HG02852 (cell line): ENCODE measurements around the gene LYRM9.
"Not testable (repeated sequence)": the region's sequence is repeated elsewhere in the genome, so short reads cannot be mapped to it uniquely, and the experiment has no call there.

Experiments used
- ATAC-seq: cut with Tn5 transposase; IDR thresholded peaks from one replicate; pipeline ENCODE4 v1.9.1; 2021; ENCODE audit warnings: mild to moderate bottlenecking, moderate library complexity; ENCODE audit not compliant: unreplicated experiment

LYRM9 gene

DNA sequence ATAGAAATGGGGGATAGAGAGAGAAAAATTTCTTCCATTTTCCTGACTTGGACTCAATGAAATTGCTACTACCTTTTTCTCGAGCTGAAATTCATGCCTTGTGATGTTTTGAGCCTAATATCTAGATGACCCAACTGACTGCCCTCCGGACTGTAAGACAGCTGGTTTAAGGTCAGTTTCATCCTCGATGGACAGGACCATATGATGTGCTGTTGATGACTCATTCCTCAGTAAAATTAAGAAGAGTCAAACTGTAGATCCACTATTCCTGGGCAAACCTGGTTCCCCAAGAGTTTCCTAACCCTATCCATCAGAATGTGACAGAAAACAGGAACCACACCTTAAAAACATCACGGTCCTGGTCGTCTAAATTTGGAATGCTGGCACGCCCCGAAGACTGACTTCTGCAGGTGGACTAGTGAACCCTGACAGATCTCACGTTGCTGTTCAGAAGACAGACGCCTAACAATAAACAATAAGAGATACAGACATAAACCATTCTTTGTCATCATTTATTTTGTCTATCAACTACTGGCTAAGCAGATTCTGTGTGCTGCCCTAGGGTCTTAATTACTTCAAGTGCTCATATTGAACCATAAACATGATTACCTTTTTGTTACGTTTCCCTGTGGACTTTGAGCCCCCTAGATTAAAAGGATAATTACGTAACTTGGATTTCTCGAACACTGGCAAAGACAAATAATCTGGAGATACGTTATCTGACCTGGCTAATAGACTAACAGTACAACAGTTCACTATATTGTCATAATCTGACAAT, 47.7 kb downstream of the LYRM9 start:
- no peak for ATAC-seq

DNA sequence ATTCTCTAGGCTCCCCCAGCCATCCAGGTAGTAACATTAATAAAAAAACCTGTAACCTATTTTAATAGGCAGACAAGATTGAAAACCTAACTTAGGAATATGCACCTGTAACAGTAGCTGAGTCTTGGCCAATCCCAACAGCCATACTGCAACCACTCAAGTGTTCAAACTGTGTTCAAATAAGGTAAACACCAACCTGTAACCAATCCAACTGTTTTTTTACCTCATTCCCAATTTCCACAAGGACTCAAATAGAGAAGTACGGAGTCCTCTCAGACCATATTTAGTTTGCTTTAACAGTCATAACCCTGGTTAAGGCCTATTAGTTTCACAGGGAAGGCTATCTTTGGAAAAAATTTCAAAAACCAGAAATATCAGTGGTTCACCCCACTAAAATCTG, 52.5 kb downstream of the LYRM9 start:
- ATAC-seq: no peak

DNA sequence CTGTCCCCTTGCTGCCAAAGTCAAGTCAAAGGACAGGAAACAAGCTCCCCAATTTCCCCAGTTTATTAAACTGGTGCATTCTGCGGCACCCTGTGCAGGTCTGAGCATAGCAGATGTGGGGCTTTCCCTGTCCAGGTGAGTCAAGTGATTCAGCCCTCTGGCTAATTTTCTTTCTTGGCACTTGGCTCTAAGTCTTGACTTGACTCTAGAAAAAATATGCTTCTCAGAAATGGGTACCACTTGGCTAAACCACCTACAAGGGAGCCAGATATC, 52.8 kb downstream of the LYRM9 start:
- not testable (repeated sequence) for ATAC-seq

DNA sequence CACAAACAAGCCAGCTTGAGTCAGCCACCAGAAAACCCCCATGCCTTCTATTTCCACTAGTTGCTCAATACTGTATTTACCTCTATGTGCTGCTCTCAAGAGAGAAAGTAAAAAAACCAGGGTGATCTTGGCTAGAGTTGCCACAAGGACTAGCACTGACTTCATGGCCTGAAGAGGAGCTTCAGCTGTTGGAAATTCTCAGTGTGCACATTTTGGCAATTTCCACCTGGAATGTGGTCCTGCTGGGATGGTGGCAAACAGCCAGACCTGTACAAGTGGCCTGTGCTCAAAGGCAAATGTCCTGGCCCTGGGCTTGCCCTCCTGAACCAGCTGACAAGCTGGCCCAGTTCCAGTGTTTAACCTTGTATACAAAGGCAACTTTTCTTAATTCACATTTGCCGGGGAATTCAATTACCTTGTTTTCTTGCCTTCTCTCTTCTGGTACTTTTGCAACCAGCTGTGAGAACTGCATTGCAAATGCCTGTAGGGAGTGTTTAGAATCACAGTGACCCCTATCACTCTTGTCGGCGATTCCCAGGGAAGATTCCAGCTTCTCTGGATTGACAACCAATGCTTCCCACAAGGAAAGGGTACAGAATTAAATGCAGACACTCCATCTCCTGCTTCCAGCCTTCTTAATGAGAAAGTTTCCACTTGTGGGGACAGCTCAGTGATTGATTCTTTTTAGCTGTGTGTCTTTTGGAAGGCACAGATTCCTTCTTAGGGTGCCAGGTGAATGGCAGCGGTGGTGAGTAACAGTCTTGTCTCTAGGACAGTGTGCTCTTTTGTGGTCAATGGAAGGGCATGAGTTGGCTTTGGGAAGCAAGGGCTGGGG, 53.4 kb downstream of the LYRM9 start:
- not testable (repeated sequence) for ATAC-seq

DNA sequence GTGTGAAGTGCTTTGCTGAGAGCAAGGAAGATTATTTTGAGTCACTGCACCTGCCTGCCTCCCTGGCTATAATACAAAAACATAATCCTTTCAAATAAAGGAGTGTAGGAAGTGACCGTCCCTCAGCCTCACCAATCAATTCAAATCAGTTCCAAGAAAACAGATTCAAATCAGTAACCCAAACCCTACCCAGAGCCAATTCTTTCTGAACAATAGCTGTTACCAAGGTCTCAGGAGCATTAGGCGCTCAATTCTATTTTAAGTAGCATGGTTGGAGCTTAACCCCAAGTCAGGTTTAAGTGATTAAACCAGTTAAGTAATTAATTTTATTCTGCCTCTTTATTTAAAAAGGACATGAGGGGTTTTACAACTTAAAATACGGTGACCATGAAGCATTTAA, 54.6 kb downstream of the LYRM9 start:
- ATAC-seq: not testable (repeated sequence)

DNA sequence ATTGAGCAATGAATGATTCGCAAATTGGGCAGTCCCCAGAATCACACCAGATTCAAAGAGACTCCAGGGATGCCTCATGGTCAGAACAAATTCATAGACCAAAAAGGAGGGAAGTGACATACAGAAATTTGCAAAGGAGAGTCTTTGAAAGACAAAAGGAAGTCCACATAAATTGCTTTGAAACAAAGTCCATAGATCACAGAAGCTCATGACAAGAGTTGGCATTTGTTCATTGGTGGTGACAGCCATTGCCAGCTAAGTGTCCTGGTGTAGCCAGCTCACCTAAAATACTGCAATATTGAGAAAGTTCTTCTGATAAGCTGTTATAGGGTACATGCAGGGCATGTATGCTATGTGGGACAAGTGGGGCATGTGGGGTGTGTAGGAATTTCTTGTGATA, 55.4 kb downstream of the LYRM9 start:
- not testable (repeated sequence) for ATAC-seq

DNA sequence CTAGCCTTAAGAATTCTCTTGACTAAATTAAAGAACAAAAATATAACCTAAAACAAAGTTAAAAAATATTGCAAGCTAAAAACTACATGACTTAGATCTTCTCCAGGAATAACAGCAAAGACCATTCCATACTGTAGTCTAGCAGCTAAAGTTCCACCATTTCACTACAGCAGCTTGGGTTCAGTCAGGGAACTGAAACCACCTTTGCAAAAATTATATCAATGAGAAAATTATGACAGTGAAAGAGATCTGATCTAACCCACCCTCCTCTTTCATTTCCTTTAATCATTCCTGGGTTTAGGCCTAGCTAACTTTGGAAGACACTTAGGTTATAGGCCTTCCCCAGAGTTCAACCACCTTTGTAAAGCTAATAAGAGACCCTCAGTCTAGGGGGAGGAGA, 56.5 kb downstream of the LYRM9 start:
- ATAC-seq: no peak

DNA sequence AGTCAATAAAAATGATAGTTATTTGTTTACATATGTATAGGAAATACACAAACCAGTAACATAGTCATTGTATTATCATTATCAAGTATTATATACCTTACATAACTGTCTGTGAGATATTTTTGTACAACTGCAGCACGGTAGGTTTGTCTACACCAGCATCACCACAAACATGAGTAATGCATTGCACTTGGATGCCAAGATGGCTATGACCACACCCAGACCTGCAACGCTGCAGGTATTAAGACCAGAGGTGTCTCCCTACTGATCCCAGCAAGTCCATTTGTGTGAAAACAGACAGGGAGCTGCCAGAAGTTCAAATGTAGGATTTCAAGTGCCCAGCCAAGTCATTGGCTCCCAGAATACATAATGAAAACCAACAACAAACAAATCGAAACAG, 58.6 kb downstream of the LYRM9 start:
- no peak for ATAC-seq

DNA sequence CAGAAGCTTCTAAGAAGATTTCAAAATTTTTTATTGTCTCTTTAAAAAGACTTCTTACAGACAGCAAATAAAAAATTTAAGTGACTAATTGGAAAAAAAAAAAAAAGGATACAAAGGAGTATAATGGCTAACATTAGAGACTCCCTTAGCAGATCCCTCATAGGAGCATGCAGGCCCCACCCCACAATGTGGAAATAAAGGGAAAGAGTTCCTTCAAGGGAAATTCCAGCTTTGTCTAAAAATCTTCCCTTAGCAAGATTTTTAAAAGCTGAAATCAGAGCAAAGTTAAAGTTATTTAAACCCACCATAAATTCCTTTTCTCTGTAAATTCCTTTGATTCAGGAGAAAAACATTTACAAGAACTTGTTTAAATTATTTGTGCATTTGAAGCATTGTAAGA, 60.3 kb downstream of the LYRM9 start:
- ATAC-seq: no peak

DNA sequence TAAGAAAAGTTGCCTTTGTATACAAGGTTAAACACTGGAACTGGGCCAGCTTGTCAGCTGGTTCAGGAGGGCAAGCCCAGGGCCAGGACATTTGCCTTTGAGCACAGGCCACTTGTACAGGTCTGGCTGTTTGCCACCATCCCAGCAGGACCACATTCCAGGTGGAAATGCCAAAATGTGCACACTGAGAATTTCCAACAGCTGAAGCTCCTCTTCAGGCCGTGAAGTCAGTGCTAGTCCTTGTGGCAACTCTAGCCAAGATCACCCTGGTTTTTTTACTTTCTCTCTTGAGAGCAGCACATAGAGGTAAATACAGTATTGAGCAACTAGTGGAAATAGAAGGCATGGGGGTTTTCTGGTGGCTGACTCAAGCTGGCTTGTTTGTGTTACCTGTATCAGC, 63.3 kb downstream of the LYRM9 start:
- not testable (repeated sequence) for ATAC-seq

DNA sequence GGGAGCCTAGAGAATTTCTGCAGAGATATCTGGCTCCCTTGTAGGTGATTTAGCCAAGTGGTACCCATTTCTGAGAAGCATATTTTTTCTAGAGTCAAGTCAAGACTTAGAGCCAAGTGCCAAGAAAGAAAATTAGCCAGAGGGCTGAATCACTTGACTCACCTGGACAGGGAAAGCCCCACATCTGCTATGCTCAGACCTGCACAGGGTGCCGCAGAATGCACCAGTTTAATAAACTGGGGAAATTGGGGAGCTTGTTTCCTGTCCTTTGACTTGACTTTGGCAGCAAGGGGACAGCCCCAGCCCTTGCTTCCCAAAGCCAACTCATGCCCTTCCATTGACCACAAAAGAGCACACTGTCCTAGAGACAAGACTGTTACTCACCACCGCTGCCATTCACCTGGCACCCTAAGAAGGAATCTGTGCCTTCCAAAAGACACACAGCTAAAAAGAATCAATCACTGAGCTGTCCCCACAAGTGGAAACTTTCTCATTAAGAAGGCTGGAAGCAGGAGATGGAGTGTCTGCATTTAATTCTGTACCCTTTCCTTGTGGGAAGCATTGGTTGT, 63.9 kb downstream of the LYRM9 start:
- not testable (repeated sequence) for ATAC-seq
